IMR-90 (cell line): Measurements from ENCODE around the gene CTNNA1. TPM values are rescaled to one million over a fixed set of nuclear protein-coding genes. Genes with fewer than 3 reads are reported as not detected.

Source experiments
- ATAC-seq: fragments of 200-7000 bp; cut with Tn5 transposase; 2 replicates; pipeline ENCODE4 v1.9.1; 2020; ENCODE audit warnings: low read depth, mild to moderate bottlenecking, moderate library complexity
- BruUV-seq: library from RNA; stranded (reverse); fragments of 400-500 nt; replicated peaks from 2 replicates; lab custom pipeline; 2021; lab: Mats Ljungman, UMichigan
- CTCF ChIA-PET: fragments of 300-600 bp; formaldehyde crosslinking; extraction: SDS; loops from one replicate; lab custom pipeline; 2021; ENCODE audit warnings: antibody characterized with exemption; lab: Yijun Ruan, JAX
- POLR2A ChIA-PET: fragments of 300-600 bp; sonication (Branson Sonifier 250); formaldehyde crosslinking; loops from one replicate; lab custom pipeline; 2022; ENCODE audit warnings: antibody characterized with exemption; ENCODE audit not compliant: unreplicated experiment; lab: Charles Lee
- DNase-seq: peaks from one replicate; pipeline ENCODE4 v3.0.0; 2013
- H2AFZ ChIP-seq: replicated peaks from 2 replicates; pipeline ENCODE3; 2013; ENCODE audit warnings: low read length, mild to moderate bottlenecking; ENCODE audit not compliant: poor library complexity
- H2AK5ac ChIP-seq: 2 replicates; pipeline ENCODE4 v1.6.1; 2013; ENCODE audit warnings: low read depth, low read length, inconsistent platforms
- H2AK9ac ChIP-seq: replicated peaks from 2 replicates; pipeline ENCODE3; 2013; ENCODE audit warnings: mild to moderate bottlenecking, low read depth, low read length, moderate library complexity; ENCODE audit not compliant: poor library complexity
- H2BK120ac ChIP-seq: 2 replicates; pipeline ENCODE4 v1.6.1; 2013; ENCODE audit warnings: low read depth, low read length, inconsistent platforms
- H2BK15ac ChIP-seq: 3 replicates; pipeline ENCODE4 v1.6.1; 2013; ENCODE audit warnings: low read depth, low read length, inconsistent platforms
- H2BK20ac ChIP-seq: 2 replicates; pipeline ENCODE4 v1.6.1; 2013; ENCODE audit warnings: low read depth, mild to moderate bottlenecking, inconsistent platforms, low read length, moderate library complexity
- H2BK5ac ChIP-seq: 2 replicates; pipeline ENCODE4 v1.6.1; 2013; ENCODE audit warnings: mild to moderate bottlenecking, low read depth, low read length, inconsistent platforms; ENCODE audit not compliant: poor library complexity, severe bottlenecking
- H3K14ac ChIP-seq: replicated peaks from 2 replicates; pipeline ENCODE4 v1.6.1; 2013; ENCODE audit warnings: low read depth, low read length, inconsistent platforms
- H3K18ac ChIP-seq: 2 replicates; pipeline ENCODE4 v1.6.1; 2013; ENCODE audit warnings: low read depth, low read length, control low read depth
- H3K23ac ChIP-seq: 2 replicates; pipeline ENCODE4 v1.6.1; 2013; ENCODE audit warnings: low read depth, low read length, inconsistent platforms
- H3K27ac ChIP-seq: 2 replicates; pipeline ENCODE4 v1.5.1; 2013; ENCODE audit warnings: mild to moderate bottlenecking, control low read depth, low read length; ENCODE audit not compliant: insufficient read depth
- H3K27me3 ChIP-seq: 2 replicates; pipeline ENCODE4 v1.6.1; 2013; ENCODE audit warnings: low read length; ENCODE audit not compliant: control insufficient read depth, insufficient read depth
- H3K36me3 ChIP-seq: 2 replicates; pipeline ENCODE4 v1.6.1; 2013; ENCODE audit warnings: low read length, mixed read lengths; ENCODE audit not compliant: control insufficient read depth, insufficient read depth
- H3K4ac ChIP-seq: 2 replicates; pipeline ENCODE4 v1.6.1; 2013; ENCODE audit warnings: low read depth, low read length, inconsistent platforms
- H3K4me1 ChIP-seq: 2 replicates; pipeline ENCODE4 v1.6.1; 2013; ENCODE audit warnings: low read length, mixed read lengths; ENCODE audit not compliant: control insufficient read depth, insufficient read depth
- H3K4me2 ChIP-seq: 2 replicates; pipeline ENCODE4 v1.6.1; 2013; ENCODE audit warnings: low read depth, mild to moderate bottlenecking, control low read depth, low read length, moderate library complexity
- H3K4me3 ChIP-seq: 2 replicates; pipeline ENCODE4 v1.5.1; 2013; ENCODE audit warnings: low read depth, mild to moderate bottlenecking, control low read depth, low read length, moderate library complexity; ENCODE audit not compliant: insufficient read depth
- H3K56ac ChIP-seq: 2 replicates; pipeline ENCODE4 v1.6.1; 2013; ENCODE audit warnings: low read length, inconsistent platforms; ENCODE audit not compliant: insufficient read depth; ENCODE audit errors: extremely low read depth
- H3K79me1 ChIP-seq, 2 experiments: 2 replicates each; pipeline ENCODE4 v1.6.1; 2013; ENCODE audit warnings: low read length in 2 of 2, inconsistent platforms in 1 of 2, low read depth in 1 of 2
- H3K9ac ChIP-seq: 2 replicates; pipeline ENCODE4 v1.6.1; 2013; ENCODE audit warnings: low read depth, low read length, control low read depth
- H3K9me1 ChIP-seq: 2 replicates; pipeline ENCODE4 v1.6.1; 2013; ENCODE audit warnings: low read length, inconsistent platforms; ENCODE audit not compliant: insufficient read depth
- H3K9me3 ChIP-seq: 2 replicates; pipeline ENCODE4 v1.6.1; 2013; ENCODE audit warnings: low read length; ENCODE audit not compliant: control insufficient read depth, insufficient read depth
- H4K20me1 ChIP-seq: 2 replicates; pipeline ENCODE4 v1.6.1; 2013; ENCODE audit warnings: low read length, inconsistent platforms; ENCODE audit not compliant: insufficient read depth
- H4K5ac ChIP-seq: 2 replicates; pipeline ENCODE4 v1.6.1; 2013; ENCODE audit warnings: mild to moderate bottlenecking, low read depth, low read length, control low read depth
- H4K8ac ChIP-seq, 2 experiments: 2 replicates each; pipeline ENCODE4 v1.6.1; 2013; ENCODE audit warnings: low read depth in 2 of 2, low read length in 2 of 2, control low read depth in 1 of 2, inconsistent platforms in 1 of 2
- H4K91ac ChIP-seq: 2 replicates; pipeline ENCODE4 v1.6.1; 2013; ENCODE audit warnings: low read depth, low read length, inconsistent platforms; ENCODE audit not compliant: insufficient read depth
- FOS ChIP-seq: fragments of 150-350 bp; IDR thresholded peaks from 2 replicates; pipeline ENCODE4 v1.6.1; 2016; ENCODE audit warnings: low read depth, low read length
- POLR2A ChIP-seq: IDR thresholded peaks from 2 replicates; pipeline ENCODE4 v1.6.1; 2012; ENCODE audit warnings: mild to moderate bottlenecking, low read depth, low read length
- WGBS, 2 experiments: methylation state at CpG; one replicate each; pipeline versions ENCODE4 v1.1.5 to v1.1.7; 2013; ENCODE audit warnings: missing lambda C conversion rate in 2 of 2; ENCODE audit not compliant: insufficient read length in 1 of 2; ENCODE audit errors: extremely low coverage in 2 of 2; 5-methylcytosine and 5-hydroxymethylcytosine counted together
- dilution Hi-C: fragments of 300-500 bp; cut with HindIII; formaldehyde crosslinking; loops from one replicate; pipeline ENCODE4 v1.14.3; 2018; ENCODE audit warnings: low sequenced_read_pairs; ENCODE audit not compliant: unreplicated experiment
- in situ Hi-C: fragments of 300-500 bp; cut with MboI; formaldehyde crosslinking; loops from 3 replicates; pipeline ENCODE4 v1.14.3; 2019; ENCODE audit warnings: low sequenced_read_pairs, inconsistent platforms, mixed read lengths
- intact Hi-C: fragments of 100-400 bp; cut with micrococcal nuclease; formaldehyde crosslinking; loops from 2 replicates; pipeline ENCODE4 v1.10.0; 2022
- polyA plus RNA-seq, 3 experiments: library from polyadenylated mRNA; depleted of rRNA; stranded (reverse); fragments of >200 nt; gene quantifications; 2 replicates each; pipeline ENCODE4 v1.2.3, GENCODE V29; 2012; ENCODE audit warnings: low replicate concordance in 1 of 3
- total RNA-seq: library from RNA; depleted of rRNA; stranded (reverse); fragments of >200 nt; gene quantifications from 2 replicates; pipeline ENCODE4 v1.2.3, GENCODE V29; 2012

Gene CTNNA1
- total and polyA plus RNA-seq, 2 of the 4 experiments (the other 2 are of a cell fraction) = 220 to 471 TPM

DNA sequence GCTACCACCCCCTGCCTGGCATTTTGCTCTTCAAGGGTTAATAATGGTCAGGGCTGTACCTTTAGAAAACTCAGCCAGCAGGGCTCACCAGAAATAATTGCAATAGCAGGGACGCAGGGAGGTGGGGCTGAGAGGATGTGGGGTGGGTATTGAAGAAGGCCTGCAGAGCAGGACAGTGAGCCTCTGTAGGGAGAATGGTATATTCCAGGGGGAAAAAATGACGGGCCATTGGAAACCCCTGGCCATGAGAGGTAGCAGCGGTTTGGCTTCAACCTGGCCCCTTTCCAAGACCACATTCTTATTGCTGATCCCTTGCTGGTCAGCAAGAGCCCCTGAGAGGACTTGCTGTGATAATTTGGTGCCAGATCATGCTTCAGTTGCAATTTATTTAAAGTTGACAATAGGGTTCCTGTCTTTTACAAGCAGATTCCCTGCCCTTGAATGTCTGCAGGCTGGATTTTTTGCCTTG is 36.7 kb upstream of the CTNNA1 start:
- no CpG with 5 or more reads among the region's 3 CpGs for WGBS, 2 experiments
- ATAC-seq (no peak), DNase-seq (peak; percentile 12)
- no TSS peak for BruUV-seq
- Histone ChIP-seq H3K4me2 (no peak overlapping the region), H3K36me3 (no peaks in the 10 kb centered on the region), H3K27ac (no peak overlapping the region), H3K27me3 (peaks cover 6% of the 10 kb centered on the region), H4K91ac (no peak overlapping the region), H3K9me1 (no peaks in the 10 kb centered on the region), H2BK15ac (no peak overlapping the region), H2BK5ac (no peak overlapping the region), H3K18ac (no peak overlapping the region), H3K56ac (no peak overlapping the region), H3K14ac (no peak overlapping the region), H3K9ac (no peak overlapping the region), H3K23ac (no peak overlapping the region), H2BK120ac (no peak overlapping the region), H3K4me3 (no peak overlapping the region), H3K4me1 (no peaks in the 10 kb centered on the region), H4K5ac (no peak overlapping the region), H2BK20ac (no peak overlapping the region), H2AK5ac (no peak overlapping the region), H3K79me1 (no peaks in the 10 kb centered on the region), H2AFZ (no peak overlapping the region), H3K4ac (no peak overlapping the region), H4K8ac (no peak overlapping the region), H2AK9ac (no peak overlapping the region), H4K20me1 (no peaks in the 10 kb centered on the region), H3K9me3 (peaks cover 3% of the 10 kb centered on the region; the same call in 1 of the 2 replicates)
- POLR2A ChIA-PET = no interaction called here
- intact Hi-C loops = no loop called here
- in situ Hi-C loops = no loop called here
- CTCF ChIA-PET = no interaction called here
- no peak for TF ChIP-seq FOS
- no peak for TF ChIP-seq POLR2A
- dilution Hi-C loops = no loop called here
